Upper lobe of right lung (tissue), 1 donor: Measurements from ENCODE around the gene HJV. TPM values are rescaled to one million over a fixed set of nuclear protein-coding genes. Genes with fewer than 3 reads are reported as not detected.
A peak's percentile ranks its signal among the peaks of the same experiment; 100 is the strongest.

Experiments used
- ATAC-seq: fragments of 200-7000 bp; cut with Tn5 transposase; one replicate; pipeline ENCODE4 v1.9.1; 2020; ENCODE audit warnings: mild to moderate bottlenecking, moderate library complexity
- DNase-seq: peaks from one replicate; pipeline ENCODE4 v3.0.0-alpha.2; 2020
- H3K27ac ChIP-seq: fragments of 200-600 bp; one replicate; pipeline ENCODE4 v1.8.0; 2022
- H3K27me3 ChIP-seq: fragments of 200-600 bp; one replicate; pipeline ENCODE4 v1.8.0; 2022; ENCODE audit warnings: mild to moderate bottlenecking
- H3K36me3 ChIP-seq: fragments of 200-600 bp; one replicate; pipeline ENCODE4 v1.8.0; 2022
- H3K4me1 ChIP-seq: fragments of 200-600 bp; one replicate; pipeline ENCODE4 v1.8.0; 2022
- H3K4me3 ChIP-seq: fragments of 200-600 bp; one replicate; pipeline ENCODE4 v1.8.0; 2022; ENCODE audit warnings: mild to moderate bottlenecking
- H3K9me3 ChIP-seq: fragments of 200-600 bp; one replicate; pipeline ENCODE4 v1.8.0; 2022
- CTCF ChIP-seq: fragments of 200-600 bp; IDR thresholded peaks from one replicate; pipeline ENCODE4 v1.8.0; 2022; ENCODE audit warnings: antibody characterized with exemption
- intact Hi-C: fragments of 100-400 bp; cut with DNase I; formaldehyde crosslinking; loops from one replicate; pipeline ENCODE4 v1.11.0; 2022
- total RNA-seq: library from RNA; stranded (reverse); fragmentation: NEBNext Ultra II Directional; extraction: Animal tissue kit (Norgen Biotek cat#: 25700); gene quantifications from one replicate; pipeline ENCODE4 v1.2.1, GENCODE V29; 2021
- donor health status: DM: no; HTN: yes; CAD: no; lungs with severe emphysema.

HJV gene
- total RNA-seq, 1 donor from 2014 or later = not detected

- no peak for TF ChIP-seq CTCF
- H3K4me3 ChIP-seq = no peak overlapping the region
- peaks cover 33% of the 10 kb centered on the region for H3K36me3 ChIP-seq
- H3K4me1 ChIP-seq = peaks cover 36% of the 10 kb centered on the region
- ATAC-seq (peak; percentile 34), DNase-seq (peak; percentile 65)
- H3K9me3 ChIP-seq = no peaks in the 10 kb centered on the region
- intact Hi-C loops = no loop called here
- no peaks in the 10 kb centered on the region for H3K27me3 ChIP-seq
- H3K27ac ChIP-seq = peak overlapping the region; percentile 99
These were observed 31.2 kb downstream of the HJV start for GRCh38 chr1:145990249-145990855.

GRCh38 chr1:145988773-145989172 is 32.8 kb downstream of the HJV start:
- intact Hi-C loops = no loop called here
- ATAC-seq (peak; percentile 1), DNase-seq (peak; percentile 6)
- Histone ChIP-seq H3K4me1 (peaks cover 52% of the 10 kb centered on the region), H3K4me3 (no peak overlapping the region), H3K36me3 (peaks cover 17% of the 10 kb centered on the region), H3K27ac (peak overlapping the region; percentile 32), H3K9me3 (no peaks in the 10 kb centered on the region), H3K27me3 (no peaks in the 10 kb centered on the region)
- no peak for TF ChIP-seq CTCF

- Histone ChIP-seq H3K4me3 (no peak overlapping the region), H3K9me3 (no peaks in the 10 kb centered on the region), H3K36me3 (peaks cover 9% of the 10 kb centered on the region), H3K27me3 (no peaks in the 10 kb centered on the region), H3K4me1 (peaks cover 55% of the 10 kb centered on the region), H3K27ac (peak overlapping the region; percentile 32)
- DNase-seq = no peak
- ATAC-seq = no peak
- no peak for TF ChIP-seq CTCF
- intact Hi-C loops = no loop called here
These were observed 33.6 kb downstream of the HJV start for GRCh38 chr1:145987926-145988325.

- Histone ChIP-seq H3K36me3 (no peaks in the 10 kb centered on the region), H3K27ac (peak overlapping the region; percentile 81), H3K9me3 (no peaks in the 10 kb centered on the region), H3K4me1 (peaks cover 61% of the 10 kb centered on the region), H3K4me3 (no peak overlapping the region), H3K27me3 (no peaks in the 10 kb centered on the region)
- ATAC-seq (no peak), DNase-seq (no peak)
- intact Hi-C loops = no loop called here
- TF ChIP-seq CTCF = no peak
These were observed 35.0 kb downstream of the HJV start for GRCh38 chr1:145986551-145986950.

GRCh38 chr1:145985502-145986439 is 35.8 kb downstream of the HJV start:
- intact Hi-C loops = no loop called here
- DNase-seq (peak; percentile 80), ATAC-seq (peak; percentile 77)
- Histone ChIP-seq H3K9me3 (no peaks in the 10 kb centered on the region), H3K27me3 (no peaks in the 10 kb centered on the region), H3K4me1 (peaks cover 67% of the 10 kb centered on the region), H3K36me3 (no peaks in the 10 kb centered on the region), H3K4me3 (peak overlapping the region; percentile 18), H3K27ac (peak overlapping the region; percentile 81)
- TF ChIP-seq CTCF = no peak
